Panc1 (cell line): ENCODE results near the gene NEURL3. TPM values are rescaled to one million over a fixed set of nuclear protein-coding genes. Genes with fewer than 3 reads are reported as not detected.

Experiments
- ATAC-seq: fragments of 200-7000 bp; cut with Tn5 transposase; 2 replicates; pipeline ENCODE4 v1.9.1; 2020; ENCODE audit warnings: mild to moderate bottlenecking, moderate library complexity
- BruUV-seq: library from RNA; stranded (reverse); fragments of 400-500 nt; replicated peaks from 2 replicates; lab custom pipeline; 2021; lab: Mats Ljungman, UMichigan
- CTCF ChIA-PET: fragments of 300-600 bp; sonication (Branson Sonifier 250); formaldehyde crosslinking; loops from one replicate; lab custom pipeline; 2022; ENCODE audit warnings: antibody characterized with exemption; lab: Charles Lee
- POLR2A ChIA-PET: fragments of 300-600 bp; sonication (Branson Sonifier 250); formaldehyde crosslinking; loops from one replicate; lab custom pipeline; 2022; ENCODE audit warnings: antibody characterized with exemption; lab: Charles Lee
- DNase-seq: peaks from one replicate; pipeline ENCODE4 v3.0.0-alpha.2; 2010; ENCODE audit warnings: low read depth, low spot score
- H3K27ac ChIP-seq: 2 replicates; pipeline ENCODE4 v1.5.1; 2011; ENCODE audit warnings: mild to moderate bottlenecking, low read length, inconsistent platforms
- H3K27me3 ChIP-seq: fragments of 200-500 bp; sonication (Bioruptor generic); 2 replicates; pipeline ENCODE4 v1.6.0; 2014; ENCODE audit warnings: low read length, inconsistent platforms; ENCODE audit not compliant: control insufficient read depth, insufficient read depth
- H3K36me3 ChIP-seq: fragments of 200-500 bp; sonication (Bioruptor generic); 2 replicates; pipeline ENCODE4 v1.5.1; 2014; ENCODE audit warnings: inconsistent platforms, mild to moderate bottlenecking, low read length, moderate library complexity; ENCODE audit not compliant: control insufficient read depth, insufficient read depth
- H3K4me1 ChIP-seq: 2 replicates; pipeline ENCODE4 v1.5.1; 2011; ENCODE audit warnings: inconsistent platforms, mild to moderate bottlenecking, low read length, moderate library complexity; ENCODE audit not compliant: control insufficient read depth, insufficient read depth
- H3K4me3 ChIP-seq, 2 experiments: 2 replicates each; pipeline ENCODE4 v1.5.1; 2011 to 2012; ENCODE audit warnings: low read depth in 2 of 2, low read length in 2 of 2, mild to moderate bottlenecking in 2 of 2, inconsistent platforms in 1 of 2, moderate library complexity in 1 of 2
- H3K9me3 ChIP-seq: fragments of 200-500 bp; sonication (Bioruptor generic); 2 replicates; pipeline ENCODE4 v1.5.1; 2014; ENCODE audit warnings: low read depth, mild to moderate bottlenecking, inconsistent platforms, low read length, moderate library complexity; ENCODE audit not compliant: control insufficient read depth, insufficient read depth
- CTCF ChIP-seq: fragments of 450-650 bp; IDR thresholded peaks from 2 replicates; pipeline ENCODE4 v1.5.1; 2017; ENCODE audit warnings: mild to moderate bottlenecking
- POLR2AphosphoS5 ChIP-seq: IDR thresholded peaks from 2 replicates; pipeline ENCODE4 v1.6.1; 2012; ENCODE audit warnings: mild to moderate bottlenecking, low read depth, low read length, moderate library complexity
- REST ChIP-seq, 2 experiments: IDR thresholded peaks; 2 replicates each; pipeline ENCODE4 v1.6.1; 2011 to 2012; ENCODE audit warnings: low read depth in 2 of 2, control low read depth in 1 of 2, low read length in 1 of 2, mild to moderate bottlenecking in 1 of 2, moderate library complexity in 1 of 2; ENCODE audit not compliant: insufficient read depth in 1 of 2
- SIN3A ChIP-seq: IDR thresholded peaks from 2 replicates; pipeline ENCODE4 v1.6.1; 2012; ENCODE audit warnings: low read depth, mild to moderate bottlenecking, low read length, moderate library complexity, borderline replicate concordance; ENCODE audit not compliant: insufficient read depth
- TCF7L2 ChIP-seq: IDR thresholded peaks from 2 replicates; pipeline ENCODE4 v1.6.1; 2011; ENCODE audit warnings: mild to moderate bottlenecking, low read depth, low read length, inconsistent platforms
- in situ Hi-C: cut with HindIII; loops from 2 replicates; pipeline ENCODE4 v1.10.0; 2016; ENCODE audit warnings: low sequenced_read_pairs, low pct_unique_long_range_greater_than_20kb
- intact Hi-C: fragments of 100-400 bp; cut with micrococcal nuclease; formaldehyde crosslinking; loops from one replicate; pipeline ENCODE4 v1.10.0; 2022; ENCODE audit not compliant: unreplicated experiment
- total RNA-seq: library from RNA; stranded (reverse); gene quantifications from one replicate; pipeline ENCODE4 v1.2.1, GENCODE V29; 2021; ENCODE audit not compliant: unreplicated experiment

Gene NEURL3
- total RNA-seq, 1 experiment from 2014 or later: 1.2 TPM

- no TSS peak for BruUV-seq
- H3K9me3 ChIP-seq: no peaks in the 10 kb centered on the region
- no peak for DNase-seq
- intact Hi-C loops: no loop called here
- H3K4me3 ChIP-seq: no peak overlapping the region
- TF ChIP-seq REST (IDR thresholded peaks at IDR 0.05; ENCODE audit: insufficient read depth in 1 of 2, low read depth in 2 of 2, low read length in 1 of 2): no peak
- H3K27me3 ChIP-seq: no peaks in the 10 kb centered on the region
- ChIA-PET POLR2A (no interaction called here), CTCF (no interaction called here)
- no peaks in the 10 kb centered on the region for H3K36me3 ChIP-seq
- ATAC-seq: no peak
- H3K4me1 ChIP-seq: peaks cover 50% of the 10 kb centered on the region
- in situ Hi-C loops: no loop called here
- no peak overlapping the region for H3K27ac ChIP-seq
These were observed 24.9 kb upstream of the NEURL3 start for GRCh38 chr2:96530144-96530430.

- ATAC-seq (no peak), DNase-seq (no peak)
- H3K4me3 ChIP-seq: no peak overlapping the region
- H3K4me1 ChIP-seq: peaks cover 45% of the 10 kb centered on the region
- in situ Hi-C loops: no loop called here
- H3K27ac ChIP-seq: no peak overlapping the region
- BruUV-seq: no TSS peak
- no peaks in the 10 kb centered on the region for H3K27me3 ChIP-seq
- H3K9me3 ChIP-seq: no peaks in the 10 kb centered on the region
- ChIA-PET POLR2A (no interaction called here), CTCF (no interaction called here)
- no peaks in the 10 kb centered on the region for H3K36me3 ChIP-seq
- intact Hi-C loops: no loop called here
- no peak for TF ChIP-seq TCF7L2
- TF ChIP-seq POLR2AphosphoS5: no peak
- TF ChIP-seq SIN3A: no peak
- TF ChIP-seq REST (IDR thresholded peaks at IDR 0.05; ENCODE audit: insufficient read depth in 1 of 2, low read depth in 2 of 2, low read length in 1 of 2): no peak
- no peak for TF ChIP-seq CTCF
These were observed 24.4 kb upstream of the NEURL3 start for GRCh38 chr2:96529376-96530143.
